Measurements from ENCODE around the gene L2HGDH.

Gene L2HGDH

GRCh38 chr14:50230701-50231474 is 81.1 kb downstream of the L2HGDH start:
- DNase-seq (ENCODE audit: low read depth in 1 of 2, low spot score in 1 of 2), result no peak

- no peak for DNase-seq (ENCODE audit: low read depth in 1 of 2, low spot score in 1 of 2)
Measured at GRCh38 chr14:50230401-50230700, 81.7 kb downstream of the L2HGDH start.

- no peak for DNase-seq (ENCODE audit: low read depth in 1 of 2, low spot score in 1 of 2)
Measured at GRCh38 chr14:50229681-50230080, 82.3 kb downstream of the L2HGDH start.

GRCh38 chr14:50228313-50228712 is 83.7 kb downstream of the L2HGDH start:
- DNase-seq (ENCODE audit: low read depth in 1 of 2, low spot score in 1 of 2), result no peak

GRCh38 chr14:50225974-50226297 is 86.1 kb downstream of the L2HGDH start:
- DNase-seq (ENCODE audit: low read depth in 1 of 2, low spot score in 1 of 2), result no peak

- DNase-seq (ENCODE audit: low read depth in 1 of 2, low spot score in 1 of 2), result no peak
Measured at GRCh38 chr14:50225067-50225973, 86.7 kb downstream of the L2HGDH start.

- DNase-seq (ENCODE audit: low read depth in 1 of 2, low spot score in 1 of 2), result no peak
Measured at GRCh38 chr14:50222055-50222613, 89.9 kb downstream of the L2HGDH start.

- DNase-seq (ENCODE audit: low read depth in 1 of 2, low spot score in 1 of 2), result no peak
Measured at GRCh38 chr14:50218501-50218900, 93.5 kb downstream of the L2HGDH start.

- DNase-seq (ENCODE audit: low read depth in 1 of 2, low spot score in 1 of 2), result no peak
Measured at GRCh38 chr14:50215416-50215815, 96.6 kb downstream of the L2HGDH start.

GRCh38 chr14:50213795-50214194 is 98.2 kb downstream of the L2HGDH start:
- DNase-seq (ENCODE audit: low read depth in 1 of 2, low spot score in 1 of 2), result no peak

GRCh38 chr14:50212726-50213125 is 99.3 kb downstream of the L2HGDH start:
- DNase-seq (ENCODE audit: low read depth in 1 of 2, low spot score in 1 of 2), result no peak

GRCh38 chr14:50210074-50210473 is 102.0 kb downstream of the L2HGDH start:
- no peak for DNase-seq (ENCODE audit: low read depth in 1 of 2, low spot score in 1 of 2)

- DNase-seq (ENCODE audit: low read depth in 1 of 2, low spot score in 1 of 2), result no peak
Measured at GRCh38 chr14:50198499-50198898, 113.5 kb downstream of the L2HGDH start.

GRCh38 chr14:50191499-50191898 is 120.5 kb downstream of the L2HGDH start:
- DNase-seq (ENCODE audit: low read depth in 1 of 2, low spot score in 1 of 2), result no peak
